ENCODE results near the gene ADIRF.
"Not testable (repeated sequence)": the region's sequence is repeated elsewhere in the genome, so short reads cannot be mapped to it uniquely, and the experiment has no call there.

Gene ADIRF

DNA sequence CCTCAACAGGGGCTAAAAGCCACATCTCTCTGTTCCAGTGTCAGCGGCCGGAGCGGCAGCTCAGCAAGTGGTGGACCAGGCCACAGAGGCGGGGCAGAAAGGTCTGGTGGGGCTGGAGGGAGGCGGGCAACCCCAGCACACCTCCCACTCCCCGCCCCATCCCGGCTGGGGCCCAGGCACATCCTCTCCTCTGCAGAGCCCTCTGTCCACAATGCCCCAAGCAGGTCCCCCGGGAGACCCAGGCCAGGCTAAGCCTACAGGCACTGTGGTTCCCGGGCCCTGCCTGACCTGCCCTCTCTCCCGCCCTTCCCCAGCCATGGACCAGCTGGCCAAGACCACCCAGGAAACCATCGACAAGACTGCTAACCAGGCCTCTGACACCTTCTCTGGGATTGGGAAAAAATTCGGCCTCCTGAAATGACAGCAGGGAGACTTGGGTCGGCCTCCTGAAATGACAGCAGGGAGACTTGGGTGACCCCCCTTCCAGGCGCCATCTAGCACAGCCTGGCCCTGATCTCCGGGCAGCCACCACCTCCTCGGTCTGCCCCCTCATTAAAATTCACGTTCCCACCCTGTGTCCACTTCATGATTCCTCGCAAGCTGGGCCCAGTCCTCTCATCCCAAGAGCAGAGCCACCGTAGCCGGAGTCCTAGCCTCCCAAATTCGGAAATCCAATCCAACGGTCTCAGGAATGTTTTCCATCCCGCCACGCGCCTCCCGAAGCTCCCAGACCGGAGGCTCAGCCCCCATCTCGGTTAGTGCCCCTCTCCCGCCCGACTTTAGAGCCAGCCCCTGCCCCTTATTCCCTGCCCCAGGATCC, 2.1 kb downstream of the ADIRF start:
- TF ChIP-seq, protein P1, sequence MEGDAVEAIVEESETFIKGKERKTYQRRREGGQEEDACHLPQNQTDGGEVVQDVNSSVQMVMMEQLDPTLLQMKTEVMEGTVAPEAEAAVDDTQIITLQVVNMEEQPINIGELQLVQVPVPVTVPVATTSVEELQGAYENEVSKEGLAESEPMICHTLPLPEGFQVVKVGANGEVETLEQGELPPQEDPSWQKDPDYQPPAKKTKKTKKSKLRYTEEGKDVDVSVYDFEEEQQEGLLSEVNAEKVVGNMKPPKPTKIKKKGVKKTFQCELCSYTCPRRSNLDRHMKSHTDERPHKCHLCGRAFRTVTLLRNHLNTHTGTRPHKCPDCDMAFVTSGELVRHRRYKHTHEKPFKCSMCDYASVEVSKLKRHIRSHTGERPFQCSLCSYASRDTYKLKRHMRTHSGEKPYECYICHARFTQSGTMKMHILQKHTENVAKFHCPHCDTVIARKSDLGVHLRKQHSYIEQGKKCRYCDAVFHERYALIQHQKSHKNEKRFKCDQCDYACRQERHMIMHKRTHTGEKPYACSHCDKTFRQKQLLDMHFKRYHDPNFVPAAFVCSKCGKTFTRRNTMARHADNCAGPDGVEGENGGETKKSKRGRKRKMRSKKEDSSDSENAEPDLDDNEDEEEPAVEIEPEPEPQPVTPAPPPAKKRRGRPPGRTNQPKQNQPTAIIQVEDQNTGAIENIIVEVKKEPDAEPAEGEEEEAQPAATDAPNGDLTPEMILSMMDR (IDR thresholded peaks at IDR 0.05; ENCODE audit: extremely low read depth, missing control alignments): no peak
- DNase-seq (ENCODE audit: low spot score): peak; percentile 57

DNA sequence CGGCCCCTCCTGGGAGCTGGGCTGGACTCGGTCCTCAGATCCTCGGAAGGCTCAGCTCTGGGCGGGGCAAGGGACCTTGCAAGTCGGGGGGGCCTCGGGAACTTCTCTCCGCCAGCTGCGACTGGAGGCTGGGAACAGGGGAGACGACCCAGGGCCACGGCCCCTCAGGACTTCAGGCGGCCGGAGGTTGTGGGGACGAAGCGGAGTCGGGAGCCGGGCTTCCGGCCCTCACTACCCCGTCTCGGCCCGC, 2.6 kb downstream of the ADIRF start:
- no peak for DNase-seq (ENCODE audit: low spot score)
- TF ChIP-seq, protein P1 (IDR thresholded peaks at IDR 0.05; ENCODE audit: extremely low read depth, missing control alignments): no peak

DNA sequence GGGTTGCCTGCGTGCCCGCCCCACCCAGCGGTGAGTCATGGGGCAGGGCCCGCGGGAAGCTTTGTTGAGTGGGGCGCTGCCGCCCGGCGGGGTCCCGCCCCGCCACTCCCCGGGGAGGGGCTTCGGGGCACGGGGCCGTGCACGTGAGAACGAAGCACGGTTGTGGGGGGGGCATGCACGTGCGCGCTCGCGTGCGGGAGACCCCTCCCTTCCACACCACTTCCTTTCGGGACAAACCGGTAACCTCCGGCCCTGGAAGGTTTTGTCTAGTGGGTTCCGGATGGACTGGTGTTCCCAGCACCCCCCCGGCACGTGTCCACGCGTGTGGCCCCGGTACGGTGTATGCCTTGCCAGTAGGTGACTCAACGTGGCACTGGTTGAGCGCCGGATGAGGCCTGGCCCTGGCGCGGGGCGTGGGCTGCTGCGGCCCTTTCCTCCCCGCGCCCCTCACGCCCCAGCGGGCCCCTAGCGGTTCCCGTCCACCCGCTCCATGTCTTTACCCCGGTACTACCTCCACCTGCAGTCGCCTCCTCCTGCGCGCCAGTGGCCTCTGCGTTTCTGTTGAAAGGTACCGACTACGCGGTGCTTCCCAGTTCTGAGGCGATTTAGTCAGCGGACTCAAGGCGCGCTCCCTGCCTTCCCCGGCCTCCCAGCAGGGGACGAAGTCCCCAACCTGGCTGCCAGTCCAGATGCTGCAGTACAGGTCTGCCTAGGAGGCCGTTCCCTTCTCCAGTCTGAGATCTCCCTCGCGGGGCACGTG, 3.1 kb downstream of the ADIRF start:
- peak; percentile 93 for DNase-seq (ENCODE audit: low spot score)
- TF ChIP-seq, protein P1 (IDR thresholded peaks at IDR 0.05; ENCODE audit: extremely low read depth, missing control alignments): no peak

DNA sequence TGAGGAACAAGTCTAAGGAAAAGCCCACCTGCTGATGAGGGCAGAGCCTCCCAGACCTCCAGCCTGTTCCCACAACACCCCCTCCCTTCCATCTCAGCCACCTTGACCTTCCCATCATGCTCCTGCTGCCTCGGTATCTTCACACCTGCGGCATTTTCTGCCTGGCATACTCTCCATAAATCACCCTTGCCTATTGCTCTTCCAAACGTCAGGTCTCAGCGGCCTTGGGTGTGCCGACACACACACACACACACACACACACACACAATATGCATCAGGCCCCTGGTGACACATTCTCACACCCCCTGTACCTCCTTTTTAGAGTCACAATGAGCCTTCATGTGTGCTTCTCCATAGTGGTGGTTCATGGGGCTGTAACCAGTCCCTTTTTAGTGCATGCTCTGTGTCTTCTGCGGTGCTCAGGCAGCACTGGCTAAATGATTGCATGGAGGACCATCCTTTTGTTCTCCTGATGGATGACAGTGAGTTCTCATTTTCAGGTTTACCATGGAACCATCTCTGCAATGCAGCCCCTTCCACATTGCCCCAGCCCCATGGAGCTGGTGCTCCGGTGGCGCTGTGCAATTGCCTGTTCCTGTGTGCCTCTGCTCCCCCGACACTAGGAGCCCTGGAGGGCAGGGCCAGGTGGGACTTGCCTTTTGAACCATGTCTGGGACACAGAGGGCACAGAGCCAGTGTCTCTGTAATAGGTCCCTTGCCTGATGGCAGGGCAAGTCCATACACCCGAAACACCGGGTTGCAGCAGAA, 4.5 kb downstream of the ADIRF start:
- TF ChIP-seq, protein P1 (IDR thresholded peaks at IDR 0.05; ENCODE audit: extremely low read depth, missing control alignments): no peak
- DNase-seq (ENCODE audit: low spot score): no peak

DNA sequence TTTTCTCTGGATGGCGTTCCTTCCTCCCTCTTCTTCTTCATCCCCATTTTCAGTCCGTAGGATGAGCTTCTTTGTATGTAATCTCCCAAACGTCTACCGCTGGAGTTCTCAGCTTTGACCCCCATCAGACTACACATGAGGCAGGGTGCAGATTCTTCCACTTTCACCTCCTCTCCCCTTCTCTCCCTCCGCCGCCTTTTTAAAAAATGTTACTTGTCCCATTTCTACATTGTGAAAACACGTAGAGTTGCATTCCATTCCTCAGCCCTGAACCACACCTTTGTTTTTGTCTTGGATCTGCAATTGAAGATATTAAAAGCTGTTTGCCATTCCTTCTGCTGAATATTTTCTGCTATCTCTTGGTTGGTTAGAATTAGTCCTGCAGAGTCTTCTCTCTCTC, 6.2 kb downstream of the ADIRF start:
- DNase-seq (ENCODE audit: low spot score): no peak
- TF ChIP-seq, protein P1 (IDR thresholded peaks at IDR 0.05; ENCODE audit: extremely low read depth, missing control alignments): no peak

DNA sequence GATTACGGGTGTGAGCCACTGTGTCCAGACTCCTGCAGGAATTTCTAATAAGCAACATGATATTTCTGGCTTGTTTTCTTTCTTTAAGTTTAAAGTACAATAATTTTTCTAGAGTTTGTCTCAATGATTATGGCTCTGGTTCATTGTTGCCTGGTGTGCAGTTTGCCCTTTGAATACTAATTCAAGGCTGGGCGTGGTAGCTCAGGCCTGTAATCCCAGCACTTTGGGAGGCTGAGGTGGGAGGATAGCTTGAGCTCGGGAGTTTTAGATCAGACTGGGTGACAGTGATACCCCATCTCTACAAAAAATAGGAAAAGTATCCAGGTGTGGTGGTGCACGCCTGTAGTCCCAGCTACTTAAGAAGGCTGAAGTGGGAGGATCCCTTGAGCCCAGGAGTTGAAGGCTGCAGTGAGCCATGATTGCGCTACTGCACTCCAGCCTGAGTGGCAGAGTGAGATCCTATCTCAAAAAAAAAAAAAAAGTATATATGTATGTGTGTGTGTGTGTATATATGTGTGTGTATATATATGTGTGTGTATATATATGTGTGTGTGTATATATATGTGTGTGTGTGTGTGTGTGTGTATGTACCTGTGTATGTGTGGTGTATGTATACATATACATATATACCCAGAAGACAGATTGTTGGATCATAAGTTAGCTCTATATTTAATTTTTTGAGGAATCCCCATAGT, 8.2 kb downstream of the ADIRF start:
- no peak for DNase-seq (ENCODE audit: low spot score)
- TF ChIP-seq, protein P1 (IDR thresholded peaks at IDR 0.05; ENCODE audit: extremely low read depth, missing control alignments): no peak

DNA sequence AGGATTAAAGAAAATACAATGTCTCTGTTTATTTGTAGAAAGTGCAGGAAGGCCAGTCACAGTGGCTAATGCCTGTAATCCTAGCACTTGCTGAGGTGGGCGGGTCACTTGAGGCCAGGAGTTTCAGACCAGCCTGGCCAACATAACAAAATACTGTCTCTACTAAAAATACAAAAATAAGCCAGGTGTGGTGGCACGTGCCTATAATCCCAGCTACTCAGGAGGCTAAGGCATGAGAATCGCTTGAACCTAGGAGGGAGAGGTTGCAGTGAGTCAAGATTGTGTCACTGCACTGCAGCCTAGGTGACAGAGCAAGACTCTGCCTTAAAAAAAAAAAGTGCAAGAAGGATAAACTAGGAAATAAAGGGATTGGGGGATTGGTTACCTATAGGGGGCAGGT, 10.2 kb downstream of the ADIRF start:
- not testable (repeated sequence) for DNase-seq (ENCODE audit: low spot score)

Measured in GM20000 (cell line).